ENCODE data around the gene SHCBP1L. TPM values are rescaled to one million over a fixed set of nuclear protein-coding genes. Genes with fewer than 3 reads are reported as not detected.

Gene SHCBP1L
- total and polyA plus RNA-seq, 7 donors: not detected

DNA sequence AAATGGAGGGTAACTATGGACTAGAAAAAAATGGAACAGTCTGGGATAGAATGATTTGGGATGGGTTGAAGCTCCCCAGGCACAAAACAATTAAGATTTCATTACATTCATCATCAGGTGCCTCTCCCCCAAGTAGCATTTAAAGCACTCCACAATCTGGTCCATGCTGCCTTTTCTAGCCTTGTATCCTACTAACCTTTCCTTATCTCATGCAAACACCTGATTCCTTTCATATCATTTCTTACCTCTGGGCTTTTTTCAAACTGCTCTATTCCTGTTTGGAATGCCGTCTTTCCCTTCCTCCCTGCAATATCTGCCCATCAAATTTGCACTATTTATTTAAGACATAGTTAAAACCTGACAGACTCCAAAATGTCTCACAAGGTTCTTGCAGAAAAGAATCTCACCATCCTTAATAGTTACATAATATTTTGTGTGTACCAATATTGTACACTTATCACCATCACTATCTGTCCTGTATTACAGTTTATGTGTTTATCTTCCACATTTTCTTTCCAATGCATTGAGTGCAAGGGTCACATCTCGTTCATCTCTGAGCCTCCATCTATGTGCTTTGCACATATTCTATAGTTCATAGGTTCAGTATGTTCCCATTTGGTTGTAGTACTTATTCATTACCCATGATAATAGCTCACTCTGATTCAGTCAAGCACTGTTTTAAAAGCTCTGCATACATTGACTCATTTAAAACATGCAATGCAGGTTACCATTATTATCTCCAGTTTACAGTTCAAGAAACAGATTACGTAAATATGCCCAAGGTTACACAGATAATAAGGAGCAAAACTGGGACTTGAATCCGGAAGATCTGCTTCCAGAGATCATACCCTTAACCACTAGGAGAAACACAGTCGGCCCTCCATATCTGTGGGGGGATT, 16.1 kb upstream of the SHCBP1L start:
- intact Hi-C loops (cut with DNase I): loop anchor here in 1 of 2 donors (10.0 kb wide), 1 partner anchor 346 kb away; no protein-coding TSS in a partner anchor
- no peak overlapping the region for H3K4me3 ChIP-seq
- DNase-seq (no peak), ATAC-seq (no peak)
- no peaks in the 10 kb centered on the region for H3K36me3 ChIP-seq (ENCODE audit: insufficient read depth in 1 of 2, low read depth in 1 of 2)
- no peaks in the 10 kb centered on the region for H3K4me1 ChIP-seq
- H3K27ac ChIP-seq: no peak overlapping the region
- WGBS, 3 donors: 81 to 94% (median 93%) methylated on average over 5 of the region's 5 CpGs
- no peak for TF ChIP-seq CTCF (IDR thresholded peaks at IDR 0.05)
- H3K27me3 ChIP-seq (ENCODE audit: insufficient read depth in 3 of 3, low read length in 2 of 3): no peaks in the 10 kb centered on the region
- H3K9me3 ChIP-seq: no peaks in the 10 kb centered on the region

- intact Hi-C loops (cut with DNase I): loop anchor here in 1 of 2 donors (10.0 kb wide), 1 partner anchor 347 kb away; no protein-coding TSS in a partner anchor
- no peak for TF ChIP-seq CTCF (IDR thresholded peaks at IDR 0.05)
- 53 to 81% (median 76%) methylated on average over 4 of the region's 4 CpGs for WGBS, 3 donors
Observed at GRCh38 chr1:182968151-182968741, 15.3 kb upstream of the SHCBP1L start.

DNA sequence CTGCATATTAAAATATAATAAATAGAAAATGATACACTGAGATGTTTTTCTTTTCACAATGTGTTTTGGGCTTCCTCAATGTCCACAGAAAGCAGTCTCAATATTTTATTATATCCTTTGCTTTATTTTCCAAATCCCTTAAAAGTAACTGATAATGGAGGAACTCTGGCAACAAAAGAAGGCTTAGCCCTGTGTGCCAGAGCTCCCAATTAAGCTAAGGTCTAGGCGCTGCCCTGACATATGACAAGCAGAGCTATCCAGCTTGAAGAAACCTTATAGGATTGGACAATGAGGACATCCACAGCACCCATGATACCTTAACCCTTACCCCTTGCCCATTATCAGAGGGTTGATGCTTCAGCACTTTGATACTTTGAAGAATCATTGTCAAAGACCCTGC, 12.9 kb upstream of the SHCBP1L start:
- ATAC-seq (no peak), DNase-seq (no peak)
- Histone ChIP-seq H3K4me1 (peaks cover 5% of the 10 kb centered on the region), H3K27ac (no peak overlapping the region), H3K36me3 (ENCODE audit: insufficient read depth in 1 of 2, low read depth in 1 of 2) (no peaks in the 10 kb centered on the region), H3K9me3 (no peaks in the 10 kb centered on the region), H3K4me3 (no peak overlapping the region), H3K27me3 (ENCODE audit: insufficient read depth in 3 of 3, low read length in 2 of 3) (no peaks in the 10 kb centered on the region)
- 83 to 100% (median 88%) methylated on average over 1 of the region's 1 CpG for WGBS, 3 donors
- intact Hi-C loops (cut with DNase I): loop anchor here in 1 of 2 donors (2.0 to 10.0 kb wide), 2 partner anchors 263 to 349 kb away; no protein-coding TSS in a partner anchor
- no peak for TF ChIP-seq CTCF (IDR thresholded peaks at IDR 0.05)

More at GRCh38 chr1:182968151-182968741, 15.3 kb upstream of the SHCBP1L start:
- no peak for DNase-seq
- Histone ChIP-seq H3K4me1 (no peaks in the 10 kb centered on the region), H3K9me3 (no peaks in the 10 kb centered on the region), H3K36me3 (ENCODE audit: insufficient read depth in 1 of 2, low read depth in 1 of 2) (no peaks in the 10 kb centered on the region), H3K27me3 (ENCODE audit: insufficient read depth in 3 of 3, low read length in 2 of 3) (no peaks in the 10 kb centered on the region), H3K27ac (no peak overlapping the region), H3K4me3 (no peak overlapping the region)
- ATAC-seq: no peak

GRCh38 chr1:182965096-182965495, 12.1 kb upstream of the SHCBP1L start:
- WGBS, 3 donors: 94 to 96% (median 94%) methylated on average over 1 of the region's 1 CpG
- no peak for ATAC-seq
- no peak overlapping the region for H3K4me3 ChIP-seq
- no peak for TF ChIP-seq CTCF (IDR thresholded peaks at IDR 0.05)
- intact Hi-C loops (cut with DNase I): loop anchor here in 1 of 2 donors (2.0 to 10.0 kb wide), 2 partner anchors 264 to 350 kb away; no protein-coding TSS in a partner anchor
- H3K9me3 ChIP-seq: no peaks in the 10 kb centered on the region
- no peaks in the 10 kb centered on the region for H3K27me3 ChIP-seq (ENCODE audit: insufficient read depth in 3 of 3, low read length in 2 of 3)
- H3K4me1 ChIP-seq: peaks cover 5% of the 10 kb centered on the region
- no peaks in the 10 kb centered on the region for H3K36me3 ChIP-seq (ENCODE audit: insufficient read depth in 1 of 2, low read depth in 1 of 2)
- no peak for DNase-seq
- no peak overlapping the region for H3K27ac ChIP-seq
